Transverse colon (tissue), 4 donors: ENCODE data around the gene IQSEC2.

Experiments used
- CTCF ChIP-seq, 5 experiments: fragments of 200-600 bp in 3 of 5; fragments of 450-650 bp in 2 of 5; sonication (generic) in 3 of 5; IDR thresholded peaks; 1 replicate in 2 of 5; 2 replicates in 3 of 5; pipeline ENCODE4 v1.5.1; 2016 to 2017; ENCODE audit warnings: antibody characterized with exemption in 5 of 5, inconsistent platforms in 3 of 5, mild to moderate bottlenecking in 2 of 5, moderate library complexity in 1 of 5
- EP300 ChIP-seq: sonication (generic); formaldehyde crosslinking; IDR thresholded peaks from one replicate; pipeline ENCODE4 v1.6.1; 2017; ENCODE audit warnings: antibody characterized with exemption, low read depth
- POLR2A ChIP-seq: fragments of 450-650 bp; IDR thresholded peaks from one replicate; pipeline ENCODE4 v1.6.1; 2016; ENCODE audit warnings: antibody characterized with exemption, mild to moderate bottlenecking, moderate library complexity
- POLR2AphosphoS5 ChIP-seq, 3 donors: sonication (generic); formaldehyde crosslinking; IDR thresholded peaks; one replicate each; pipeline ENCODE4 v1.6.1; 2016; ENCODE audit warnings: antibody characterized with exemption in 3 of 3

- TF ChIP-seq CTCF (IDR thresholded peaks at IDR 0.05) (no peak), POLR2A (no peak), POLR2AphosphoS5 (IDR thresholded peaks at IDR 0.05) (no peak), EP300 (no peak)
These were observed 38.5 kb upstream of the IQSEC2 start for GRCh38 chrX:53319614-53320542.
